PC-9 (cell line): ENCODE measurements around the gene PIEZO2.

Source experiments
- EZH2 ChIP-seq: fragments of 200-600 bp; sonication (generic); IDR thresholded peaks from 2 replicates; pipeline ENCODE4 v1.8.0; 2017; ENCODE audit warnings: antibody characterized with exemption, low read depth
- TF ChIP-seq, protein P1 (sequence below): fragments of 200-600 bp; sonication (generic); conservative IDR thresholded peaks from 2 replicates; pipeline ENCODE4 v1.6.1; 2017; ENCODE audit warnings: mixed run types, antibody characterized with exemption, mild to moderate bottlenecking, moderate library complexity

DNA sequence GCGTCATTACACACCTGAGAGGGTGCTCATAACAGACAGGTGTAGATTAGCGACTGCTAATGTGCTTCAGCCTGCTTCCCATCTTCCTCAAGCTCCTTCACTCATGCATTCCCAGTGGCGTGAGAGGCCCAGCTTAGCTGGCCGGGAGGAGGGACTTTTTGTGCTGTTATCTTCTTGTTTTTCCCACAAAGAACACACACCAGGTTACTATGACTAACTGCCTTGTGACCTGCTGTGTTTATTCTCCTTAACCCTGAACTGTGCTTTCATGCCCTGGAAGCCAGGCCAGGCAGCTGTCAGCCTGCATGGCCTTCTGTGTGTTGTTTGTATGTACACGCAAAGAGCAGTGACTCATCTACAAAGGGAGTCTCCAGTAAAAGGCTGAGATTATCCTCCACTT lies 143.8 kb downstream of the PIEZO2 start:
- TF ChIP-seq, protein P1, sequence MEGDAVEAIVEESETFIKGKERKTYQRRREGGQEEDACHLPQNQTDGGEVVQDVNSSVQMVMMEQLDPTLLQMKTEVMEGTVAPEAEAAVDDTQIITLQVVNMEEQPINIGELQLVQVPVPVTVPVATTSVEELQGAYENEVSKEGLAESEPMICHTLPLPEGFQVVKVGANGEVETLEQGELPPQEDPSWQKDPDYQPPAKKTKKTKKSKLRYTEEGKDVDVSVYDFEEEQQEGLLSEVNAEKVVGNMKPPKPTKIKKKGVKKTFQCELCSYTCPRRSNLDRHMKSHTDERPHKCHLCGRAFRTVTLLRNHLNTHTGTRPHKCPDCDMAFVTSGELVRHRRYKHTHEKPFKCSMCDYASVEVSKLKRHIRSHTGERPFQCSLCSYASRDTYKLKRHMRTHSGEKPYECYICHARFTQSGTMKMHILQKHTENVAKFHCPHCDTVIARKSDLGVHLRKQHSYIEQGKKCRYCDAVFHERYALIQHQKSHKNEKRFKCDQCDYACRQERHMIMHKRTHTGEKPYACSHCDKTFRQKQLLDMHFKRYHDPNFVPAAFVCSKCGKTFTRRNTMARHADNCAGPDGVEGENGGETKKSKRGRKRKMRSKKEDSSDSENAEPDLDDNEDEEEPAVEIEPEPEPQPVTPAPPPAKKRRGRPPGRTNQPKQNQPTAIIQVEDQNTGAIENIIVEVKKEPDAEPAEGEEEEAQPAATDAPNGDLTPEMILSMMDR, result no peak
- TF ChIP-seq EZH2, result no peak
